Epithelial cell of esophagus (primary cell): ENCODE results near the gene LIPC.

Experiments
- DNase-seq: peaks from one replicate; pipeline ENCODE4 v3.0.0; 2010; ENCODE audit warnings: low read depth
- H3K4me3 ChIP-seq: 2 replicates; pipeline ENCODE4 v1.5.1; 2011; ENCODE audit warnings: mild to moderate bottlenecking, low read length, control low read depth
- CTCF ChIP-seq: IDR thresholded peaks from 2 replicates; pipeline ENCODE4 v1.5.1; 2011; ENCODE audit warnings: low read depth, mild to moderate bottlenecking, low read length, control low read depth, inconsistent platforms; ENCODE audit not compliant: insufficient read depth; ENCODE audit errors: missing control alignments

LIPC gene

GRCh38 chr15:58388211-58388610 is 43.6 kb upstream of the LIPC start:
- TF ChIP-seq CTCF = no peak
- no peak overlapping the region for H3K4me3 ChIP-seq
- DNase-seq = no peak

GRCh38 chr15:58390118-58390517 is 41.7 kb upstream of the LIPC start:
- no peak overlapping the region for H3K4me3 ChIP-seq

GRCh38 chr15:58390655-58391054 is 41.1 kb upstream of the LIPC start:
- DNase-seq = no peak
- H3K4me3 ChIP-seq = no peak overlapping the region
- TF ChIP-seq CTCF = no peak

More at GRCh38 chr15:58390118-58390517, 41.7 kb upstream of the LIPC start:
- TF ChIP-seq CTCF = no peak
- no peak for DNase-seq

GRCh38 chr15:58391088-58391487 is 40.7 kb upstream of the LIPC start:
- no peak for DNase-seq
- no peak overlapping the region for H3K4me3 ChIP-seq
- TF ChIP-seq CTCF = no peak

- DNase-seq = no peak
- H3K4me3 ChIP-seq = no peak overlapping the region
- TF ChIP-seq CTCF = no peak
These were observed 39.6 kb upstream of the LIPC start for GRCh38 chr15:58392141-58392540.

- no peak for DNase-seq
- TF ChIP-seq CTCF = no peak
- no peak overlapping the region for H3K4me3 ChIP-seq
These were observed 39.1 kb upstream of the LIPC start for GRCh38 chr15:58392611-58393161.

GRCh38 chr15:58393241-58393662 is 38.5 kb upstream of the LIPC start:
- no peak overlapping the region for H3K4me3 ChIP-seq
- no peak for TF ChIP-seq CTCF
- DNase-seq = no peak
